Measurements from ENCODE around the gene QRFP.
A peak's percentile ranks its signal among the peaks of the same experiment; 100 is the strongest.
"Not testable (repeated sequence)": the region's sequence is repeated elsewhere in the genome, so short reads cannot be mapped to it uniquely, and the experiment has no call there.

Gene QRFP

DNA sequence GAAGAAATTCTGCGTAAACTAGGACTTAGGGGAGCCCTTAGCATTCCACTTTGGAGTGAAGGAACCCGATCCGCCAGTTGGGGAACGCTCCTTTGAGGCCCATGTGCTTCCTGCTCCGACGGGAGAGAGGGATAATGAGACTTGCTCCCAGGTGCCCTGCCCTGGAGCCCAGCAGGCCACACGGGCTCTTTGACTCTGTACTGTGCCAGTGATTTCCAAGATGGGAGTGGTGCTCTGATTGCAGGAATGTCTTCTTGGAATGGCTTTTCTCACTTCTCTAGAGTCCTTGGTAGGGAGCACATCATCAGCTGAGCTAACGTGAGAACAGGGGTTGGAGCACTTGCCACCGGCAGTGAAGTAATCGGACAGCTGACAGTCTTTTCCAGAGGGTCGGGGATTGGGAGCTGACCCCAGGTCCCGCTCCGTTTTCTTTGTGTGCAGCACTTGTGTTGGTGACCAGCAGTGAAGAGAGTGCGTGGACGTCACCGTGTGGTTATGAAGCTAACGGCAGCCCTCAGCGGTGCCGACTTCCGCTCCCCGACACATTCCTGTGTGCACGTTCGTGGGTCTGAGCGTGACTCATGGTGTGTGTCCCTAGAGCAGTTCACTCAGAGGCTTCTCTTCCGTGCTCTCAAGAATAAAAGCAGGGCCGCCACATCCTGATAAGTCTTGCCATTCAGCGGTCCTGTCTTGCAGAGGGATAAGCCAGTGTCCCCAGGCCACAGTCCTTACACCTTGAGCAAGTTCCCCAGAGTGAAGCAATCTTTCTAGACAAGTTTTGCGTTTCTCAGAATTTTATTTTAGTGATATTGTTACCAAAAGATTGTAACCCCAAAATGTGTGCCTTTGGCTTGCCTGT, 35.9 kb downstream of the QRFP start:
- no peaks in the 10 kb centered on the region for H3K27me3 ChIP-seq (ENCODE audit: control insufficient read depth in 2 of 2, insufficient read depth in 2 of 2, low read length in 2 of 2)
- no peaks in the 10 kb centered on the region for H3K9me3 ChIP-seq (ENCODE audit: control insufficient read depth in 2 of 2, low read length in 2 of 2)
- no peak overlapping the region for H3K4me3 ChIP-seq (ENCODE audit: low read length in 2 of 2)
- peak overlapping the region; percentile 16 to 57 for H3K27ac ChIP-seq (ENCODE audit: low read depth in 2 of 2, low read length in 2 of 2)
- no peak overlapping the region for H3K9ac ChIP-seq (ENCODE audit: low read depth in 1 of 2, low read length in 2 of 2)
- H3K36me3 ChIP-seq (ENCODE audit: control insufficient read depth in 2 of 2, insufficient read depth in 2 of 2, low read length in 2 of 2), result peaks cover 38 to 51% of the 10 kb centered on the region in 2 donors
- H3K4me1 ChIP-seq (ENCODE audit: control insufficient read depth in 2 of 2, insufficient read depth in 2 of 2, low read length in 2 of 2), result peaks cover 0 to 3% of the 10 kb centered on the region in 2 donors

DNA sequence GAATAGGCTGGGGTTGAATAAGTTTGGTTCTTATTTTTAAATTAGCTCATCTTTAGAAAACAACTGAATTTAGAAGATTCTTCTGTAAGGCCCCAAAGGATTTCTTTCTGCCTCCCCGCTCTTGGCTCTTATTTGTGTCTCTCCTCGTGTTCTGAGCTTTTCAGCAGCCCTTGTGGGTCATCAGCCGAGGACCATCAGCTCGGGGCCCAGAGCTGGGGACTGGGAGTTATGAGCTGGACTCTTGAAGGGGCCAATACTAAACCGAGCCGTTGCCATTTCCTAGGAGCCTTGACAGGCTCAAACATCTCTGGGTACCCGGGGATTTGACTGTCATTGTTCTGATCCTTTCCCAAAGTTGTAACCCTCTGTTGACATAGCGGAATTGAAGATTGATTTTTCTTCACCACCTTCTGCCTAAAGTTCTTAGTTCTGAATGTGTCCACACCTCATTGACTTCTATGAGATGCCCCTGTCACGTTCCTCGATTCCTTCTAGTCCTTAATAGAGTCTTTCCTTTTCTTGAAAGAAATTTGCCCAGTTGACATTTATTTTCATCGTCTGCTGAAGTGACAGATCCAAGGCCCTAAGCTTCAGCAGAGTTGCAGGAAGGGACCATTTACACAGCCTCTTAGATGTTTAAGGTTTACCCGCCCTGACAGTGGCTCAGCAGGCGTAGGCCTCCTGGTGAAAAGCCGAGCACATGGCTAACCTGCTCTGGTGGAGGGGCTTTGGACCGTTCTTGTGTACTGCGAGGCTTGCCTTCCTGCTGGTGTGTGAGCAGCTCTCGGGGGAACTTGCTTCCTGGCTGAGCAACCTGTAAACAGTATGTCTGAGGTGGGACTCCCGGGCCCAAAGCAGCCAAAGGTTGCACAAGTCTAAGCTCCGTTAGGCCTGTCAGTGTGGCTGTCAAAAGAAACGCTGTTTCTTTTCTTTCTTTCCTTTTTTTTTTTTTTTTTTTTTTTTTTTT, 37.6 kb downstream of the QRFP start:
- no peaks in the 10 kb centered on the region for H3K27me3 ChIP-seq (ENCODE audit: control insufficient read depth in 2 of 2, insufficient read depth in 2 of 2, low read length in 2 of 2)
- peak overlapping the region in 1 of 2 donors; percentile 35 for H3K27ac ChIP-seq (ENCODE audit: low read depth in 2 of 2, low read length in 2 of 2)
- peaks cover 53 to 58% of the 10 kb centered on the region in 2 donors for H3K36me3 ChIP-seq (ENCODE audit: control insufficient read depth in 2 of 2, insufficient read depth in 2 of 2, low read length in 2 of 2)
- no peak overlapping the region for H3K4me3 ChIP-seq (ENCODE audit: low read length in 2 of 2)
- H3K9me3 ChIP-seq (ENCODE audit: control insufficient read depth in 2 of 2, low read length in 2 of 2), result no peaks in the 10 kb centered on the region
- H3K4me1 ChIP-seq (ENCODE audit: control insufficient read depth in 2 of 2, insufficient read depth in 2 of 2, low read length in 2 of 2), result peaks cover 0 to 3% of the 10 kb centered on the region in 2 donors
- no peak overlapping the region for H3K9ac ChIP-seq (ENCODE audit: low read depth in 1 of 2, low read length in 2 of 2)

DNA sequence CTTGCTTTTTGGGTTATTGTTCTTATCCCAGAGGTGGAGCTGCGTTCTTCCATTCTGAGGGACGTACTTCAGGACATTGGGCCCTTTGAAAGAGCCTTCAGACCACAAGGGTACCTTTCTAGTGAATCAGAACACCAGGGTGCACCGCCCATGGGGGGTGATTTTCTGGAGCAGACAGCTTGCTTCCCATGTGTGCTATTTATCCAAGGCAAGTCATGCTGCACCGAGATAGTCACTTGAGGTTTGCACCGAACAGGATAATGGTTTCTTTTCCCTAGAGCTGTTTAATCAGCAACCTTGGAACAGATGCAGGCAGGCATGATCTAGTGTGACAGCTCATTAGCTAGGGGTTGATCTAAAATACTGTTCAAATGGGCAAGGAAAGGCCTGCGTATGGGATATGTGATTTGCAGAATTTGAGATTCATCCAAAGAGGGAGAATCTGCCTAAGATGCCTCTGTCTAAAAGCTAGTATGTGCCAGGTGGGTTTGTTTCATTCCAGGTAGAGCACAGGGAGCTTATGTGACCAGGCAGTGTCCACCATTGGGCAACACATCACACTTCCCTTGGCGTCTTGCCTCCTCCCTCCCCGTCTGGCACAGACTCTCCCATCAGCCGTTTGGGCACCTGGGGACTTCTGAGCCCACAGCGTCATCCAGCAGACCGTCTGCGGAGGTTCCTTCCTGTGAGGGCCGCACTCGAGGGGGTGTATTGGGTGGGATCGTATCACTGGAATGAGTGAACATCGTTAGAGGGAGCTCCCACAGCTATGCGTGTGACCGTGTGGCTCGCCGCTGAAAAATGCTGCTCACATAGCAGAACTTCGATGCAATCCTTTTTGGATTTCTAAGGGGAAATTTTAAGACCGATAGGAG, 38.5 kb downstream of the QRFP start:
- no peaks in the 10 kb centered on the region for H3K27me3 ChIP-seq (ENCODE audit: control insufficient read depth in 2 of 2, insufficient read depth in 2 of 2, low read length in 2 of 2)
- no peak overlapping the region for H3K27ac ChIP-seq (ENCODE audit: low read depth in 2 of 2, low read length in 2 of 2)
- H3K4me3 ChIP-seq (ENCODE audit: low read length in 2 of 2), result no peak overlapping the region
- peaks cover 52 to 57% of the 10 kb centered on the region in 2 donors for H3K36me3 ChIP-seq (ENCODE audit: control insufficient read depth in 2 of 2, insufficient read depth in 2 of 2, low read length in 2 of 2)
- no peaks in the 10 kb centered on the region for H3K9me3 ChIP-seq (ENCODE audit: control insufficient read depth in 2 of 2, low read length in 2 of 2)
- no peak overlapping the region for H3K9ac ChIP-seq (ENCODE audit: low read depth in 1 of 2, low read length in 2 of 2)
- no peaks in the 10 kb centered on the region for H3K4me1 ChIP-seq (ENCODE audit: control insufficient read depth in 2 of 2, insufficient read depth in 2 of 2, low read length in 2 of 2)

- H3K9ac ChIP-seq (ENCODE audit: low read depth in 1 of 2, low read length in 2 of 2), result no peak overlapping the region
- H3K36me3 ChIP-seq (ENCODE audit: control insufficient read depth in 2 of 2, insufficient read depth in 2 of 2, low read length in 2 of 2), result peaks cover 44 to 46% of the 10 kb centered on the region in 2 donors
- H3K27ac ChIP-seq (ENCODE audit: low read depth in 2 of 2, low read length in 2 of 2), result no peak overlapping the region
- no peaks in the 10 kb centered on the region for H3K27me3 ChIP-seq (ENCODE audit: control insufficient read depth in 2 of 2, insufficient read depth in 2 of 2, low read length in 2 of 2)
- no peaks in the 10 kb centered on the region for H3K9me3 ChIP-seq (ENCODE audit: control insufficient read depth in 2 of 2, low read length in 2 of 2)
- no peaks in the 10 kb centered on the region for H3K4me1 ChIP-seq (ENCODE audit: control insufficient read depth in 2 of 2, insufficient read depth in 2 of 2, low read length in 2 of 2)
- no peak overlapping the region for H3K4me3 ChIP-seq (ENCODE audit: low read length in 2 of 2)
Observed at GRCh38 chr9:130856474-130856873, 40.1 kb downstream of the QRFP start.

GRCh38 chr9:130854835-130855234, 41.8 kb downstream of the QRFP start:
- Histone ChIP-seq H3K36me3 (ENCODE audit: control insufficient read depth in 2 of 2, insufficient read depth in 2 of 2, low read length in 2 of 2) (peaks cover 33 to 37% of the 10 kb centered on the region in 2 donors), H3K9me3 (ENCODE audit: control insufficient read depth in 2 of 2, low read length in 2 of 2) (no peaks in the 10 kb centered on the region), H3K27ac (ENCODE audit: low read depth in 2 of 2, low read length in 2 of 2) (no peak overlapping the region), H3K27me3 (ENCODE audit: control insufficient read depth in 2 of 2, insufficient read depth in 2 of 2, low read length in 2 of 2) (no peaks in the 10 kb centered on the region), H3K9ac (ENCODE audit: low read depth in 1 of 2, low read length in 2 of 2) (no peak overlapping the region), H3K4me1 (ENCODE audit: control insufficient read depth in 2 of 2, insufficient read depth in 2 of 2, low read length in 2 of 2) (no peaks in the 10 kb centered on the region), H3K4me3 (ENCODE audit: low read length in 2 of 2) (no peak overlapping the region)

DNA sequence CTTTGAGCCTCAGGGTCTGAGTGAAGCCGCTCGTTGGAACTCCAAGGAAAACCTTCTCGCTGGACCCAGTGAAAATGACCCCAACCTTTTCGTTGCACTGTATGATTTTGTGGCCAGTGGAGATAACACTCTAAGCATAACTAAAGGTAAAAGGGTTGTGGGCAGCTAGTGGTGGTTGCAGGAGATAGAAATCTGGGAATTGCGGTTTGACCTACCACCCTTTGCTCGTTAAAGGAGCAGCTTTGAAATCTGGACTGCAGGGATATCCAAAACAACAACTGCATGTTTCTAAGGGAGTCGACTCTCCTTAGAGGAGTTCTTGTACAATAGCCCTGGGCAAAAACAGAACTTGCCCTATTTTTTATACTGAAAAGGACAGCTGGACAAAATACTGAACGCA, 42.5 kb downstream of the QRFP start:
- H3K4me3 ChIP-seq (ENCODE audit: low read length in 2 of 2), result no peak overlapping the region
- no peak overlapping the region for H3K9ac ChIP-seq (ENCODE audit: low read depth in 1 of 2, low read length in 2 of 2)
- peaks cover 0 to 2% of the 10 kb centered on the region in 2 donors for H3K4me1 ChIP-seq (ENCODE audit: control insufficient read depth in 2 of 2, insufficient read depth in 2 of 2, low read length in 2 of 2)
- no peaks in the 10 kb centered on the region for H3K9me3 ChIP-seq (ENCODE audit: control insufficient read depth in 2 of 2, low read length in 2 of 2)
- H3K27me3 ChIP-seq (ENCODE audit: control insufficient read depth in 2 of 2, insufficient read depth in 2 of 2, low read length in 2 of 2), result no peaks in the 10 kb centered on the region
- H3K36me3 ChIP-seq (ENCODE audit: control insufficient read depth in 2 of 2, insufficient read depth in 2 of 2, low read length in 2 of 2), result peaks cover 30 to 37% of the 10 kb centered on the region in 2 donors
- H3K27ac ChIP-seq (ENCODE audit: low read depth in 2 of 2, low read length in 2 of 2), result no peak overlapping the region

DNA sequence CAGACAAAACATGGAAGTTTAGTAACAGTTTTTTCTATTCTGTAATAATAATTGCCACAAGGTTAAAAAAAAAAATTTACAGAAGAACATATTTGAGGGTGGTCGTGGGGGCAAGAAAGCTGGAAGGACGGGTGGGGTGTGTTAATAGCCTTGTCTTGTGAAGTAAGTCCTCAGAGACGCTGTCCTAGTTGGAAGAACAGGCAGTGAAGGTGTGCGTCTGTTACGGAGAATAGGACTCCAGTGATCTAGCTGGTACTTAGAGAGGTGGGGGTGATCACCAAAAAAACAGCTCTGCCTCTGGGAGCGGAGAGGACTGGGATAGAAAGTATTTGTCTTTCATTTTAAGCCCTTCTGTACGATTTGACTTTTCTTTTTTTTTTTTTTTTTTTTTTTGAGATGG, 43.8 kb downstream of the QRFP start:
- Histone ChIP-seq H3K27ac (ENCODE audit: low read depth in 2 of 2, low read length in 2 of 2) (no peak overlapping the region), H3K4me1 (ENCODE audit: control insufficient read depth in 2 of 2, insufficient read depth in 2 of 2, low read length in 2 of 2) (peaks cover 0 to 2% of the 10 kb centered on the region in 2 donors)

GRCh38 chr9:130849356-130849755, 47.3 kb downstream of the QRFP start:
- peaks cover 0 to 5% of the 10 kb centered on the region in 2 donors for H3K4me1 ChIP-seq (ENCODE audit: control insufficient read depth in 2 of 2, insufficient read depth in 2 of 2, low read length in 2 of 2)
- no peaks in the 10 kb centered on the region for H3K27me3 ChIP-seq (ENCODE audit: control insufficient read depth in 2 of 2, insufficient read depth in 2 of 2, low read length in 2 of 2)
- H3K9me3 ChIP-seq (ENCODE audit: control insufficient read depth in 2 of 2, low read length in 2 of 2), result no peaks in the 10 kb centered on the region
- H3K27ac ChIP-seq (ENCODE audit: low read depth in 2 of 2, low read length in 2 of 2), result no peak overlapping the region
- peaks cover 5% of the 10 kb centered on the region in 2 donors for H3K36me3 ChIP-seq (ENCODE audit: control insufficient read depth in 2 of 2, insufficient read depth in 2 of 2, low read length in 2 of 2)
- no peak overlapping the region for H3K4me3 ChIP-seq (ENCODE audit: low read length in 2 of 2)
- no peak overlapping the region for H3K9ac ChIP-seq (ENCODE audit: low read depth in 1 of 2, low read length in 2 of 2)

More for the DNA sequence above, 43.8 kb downstream of the QRFP start:
- Histone ChIP-seq H3K9ac (ENCODE audit: low read depth in 1 of 2, low read length in 2 of 2) (no peak overlapping the region), H3K9me3 (ENCODE audit: control insufficient read depth in 2 of 2, low read length in 2 of 2) (no peaks in the 10 kb centered on the region), H3K27me3 (ENCODE audit: control insufficient read depth in 2 of 2, insufficient read depth in 2 of 2, low read length in 2 of 2) (no peaks in the 10 kb centered on the region), H3K36me3 (ENCODE audit: control insufficient read depth in 2 of 2, insufficient read depth in 2 of 2, low read length in 2 of 2) (peaks cover 24 to 31% of the 10 kb centered on the region in 2 donors), H3K4me3 (ENCODE audit: low read length in 2 of 2) (no peak overlapping the region)

- peak overlapping the region; percentile 75 to 80 for H3K27ac ChIP-seq (ENCODE audit: low read depth in 2 of 2, low read length in 2 of 2)
- not testable (repeated sequence) for H3K9me3 ChIP-seq (ENCODE audit: control insufficient read depth in 2 of 2, low read length in 2 of 2); H3K4me1 ChIP-seq (ENCODE audit: control insufficient read depth in 2 of 2, insufficient read depth in 2 of 2, low read length in 2 of 2); H3K36me3 ChIP-seq (ENCODE audit: control insufficient read depth in 2 of 2, insufficient read depth in 2 of 2, low read length in 2 of 2); H3K4me3 ChIP-seq (ENCODE audit: low read length in 2 of 2); H3K9ac ChIP-seq (ENCODE audit: low read depth in 1 of 2, low read length in 2 of 2); H3K27me3 ChIP-seq (ENCODE audit: control insufficient read depth in 2 of 2, insufficient read depth in 2 of 2, low read length in 2 of 2)
Observed at GRCh38 chr9:130848514-130848913, 48.1 kb downstream of the QRFP start.

Data from mucosa of rectum (tissue), 2 donors.